NCI-H446 (cell line): ENCODE results near the gene ATP5MC2.
A peak's percentile ranks its signal among the peaks of the same experiment; 100 is the strongest.
"Not testable (repeated sequence)": the region's sequence is repeated elsewhere in the genome, so short reads cannot be mapped to it uniquely, and the experiment has no call there.

Experiments used
- DNase-seq, 2 experiments: peaks; one replicate each; lab custom pipeline; 2025; lab: John Stamatoyannopoulos, UW

The ATP5MC2 gene

GRCh38 chr12:53646300-53646699, 29.6 kb downstream of the ATP5MC2 start:
- not testable (repeated sequence) for DNase-seq

- DNase-seq: peak in 1 of 2 experiments; percentile 47
These were observed 30.7 kb downstream of the ATP5MC2 start for GRCh38 chr12:53645165-53645564.

- DNase-seq: no peak
These were observed 31.8 kb downstream of the ATP5MC2 start for GRCh38 chr12:53644133-53644532.

- DNase-seq: no peak
These were observed 32.5 kb downstream of the ATP5MC2 start for GRCh38 chr12:53643232-53643979.

- DNase-seq: no peak
These were observed 37.8 kb downstream of the ATP5MC2 start for GRCh38 chr12:53638057-53638456.

- DNase-seq: no peak
These were observed 39.2 kb downstream of the ATP5MC2 start for GRCh38 chr12:53636641-53637040.

GRCh38 chr12:53635708-53636107, 40.2 kb downstream of the ATP5MC2 start:
- not testable (repeated sequence) for DNase-seq

- no peak for DNase-seq
These were observed 44.2 kb downstream of the ATP5MC2 start for GRCh38 chr12:53631721-53632120.

GRCh38 chr12:53627919-53628318, 48.0 kb downstream of the ATP5MC2 start:
- DNase-seq: no peak

- DNase-seq: no peak
These were observed 49.1 kb downstream of the ATP5MC2 start for GRCh38 chr12:53626702-53627169.

GRCh38 chr12:53625946-53626701, 49.8 kb downstream of the ATP5MC2 start, which contains the start of gene ATF7:
Gene ATF7 (minus strand): TSS chr12:53626382. CDS start chr12:53601000, 25,382 bp downstream.
- DNase-seq: peak; percentile 96 to 98

GRCh38 chr12:53625373-53625945, 50.4 kb downstream of the ATP5MC2 start:
- no peak for DNase-seq

GRCh38 chr12:53624956-53625355, 50.9 kb downstream of the ATP5MC2 start:
- DNase-seq: no peak

GRCh38 chr12:53624458-53624857, 51.4 kb downstream of the ATP5MC2 start:
- no peak for DNase-seq

GRCh38 chr12:53623548-53624385, 52.1 kb downstream of the ATP5MC2 start:
- peak in 1 of 2 experiments; percentile 62 for DNase-seq

GRCh38 chr12:53622724-53623123, 53.2 kb downstream of the ATP5MC2 start:
- no peak for DNase-seq

GRCh38 chr12:53618275-53618674, 57.6 kb downstream of the ATP5MC2 start:
- no peak for DNase-seq

- DNase-seq: no peak
These were observed 58.2 kb downstream of the ATP5MC2 start for GRCh38 chr12:53617700-53618099.

- no peak for DNase-seq
These were observed 58.9 kb downstream of the ATP5MC2 start for GRCh38 chr12:53616950-53617349.
